A549 (cell line): ENCODE results near the gene LRRC39.

ENCODE experiments used
- EP300 ChIP-seq, 2 experiments: fragments of >200 bp; sonication (Bioruptor Twin); formaldehyde crosslinking; IDR thresholded peaks; 2 replicates in 1 of 2; 3 replicates in 1 of 2; pipeline ENCODE4 v1.6.1; 2016 to 2017
- KDM1A ChIP-seq: fragments of 200-600 bp; sonication (generic); IDR thresholded peaks from 2 replicates; pipeline ENCODE4 v1.6.1; 2016; ENCODE audit warnings: low read depth, mild to moderate bottlenecking
- POLR2A ChIP-seq: IDR thresholded peaks from 2 replicates; pipeline ENCODE4 v1.6.1; 2012; ENCODE audit warnings: mild to moderate bottlenecking, low read length
- RAD21 ChIP-seq, 2 experiments: fragments of >200 bp in 1 of 2; sonication (Bioruptor Twin) in 1 of 2; formaldehyde crosslinking in 1 of 2; IDR thresholded peaks in 1 of 2; conservative IDR thresholded peaks in 1 of 2; 2 replicates in 1 of 2; 3 replicates in 1 of 2; pipeline ENCODE4 v1.6.1; 2012 to 2018; ENCODE audit warnings: inconsistent platforms in 1 of 2
- REST ChIP-seq: fragments of 200-600 bp; sonication (generic); IDR thresholded peaks from 2 replicates; pipeline ENCODE4 v1.6.1; 2016; ENCODE audit warnings: antibody characterized with exemption, mild to moderate bottlenecking, moderate library complexity
- RFX5 ChIP-seq: fragments of 450-650 bp; IDR thresholded peaks from 2 replicates; pipeline ENCODE4 v1.7.1; 2014; ENCODE audit warnings: antibody characterized with exemption, mild to moderate bottlenecking, moderate library complexity
- ZC3H11A ChIP-seq: fragments of 450-650 bp; IDR thresholded peaks from 2 replicates; pipeline ENCODE4 v1.6.1; 2014; ENCODE audit warnings: antibody characterized with exemption, mild to moderate bottlenecking
- TF ChIP-seq, protein P1 (sequence below): fragments of >200 bp; sonication (Bioruptor Twin); formaldehyde crosslinking; IDR thresholded peaks from 3 replicates; pipeline ENCODE4 v1.5.1; 2016

DNA sequence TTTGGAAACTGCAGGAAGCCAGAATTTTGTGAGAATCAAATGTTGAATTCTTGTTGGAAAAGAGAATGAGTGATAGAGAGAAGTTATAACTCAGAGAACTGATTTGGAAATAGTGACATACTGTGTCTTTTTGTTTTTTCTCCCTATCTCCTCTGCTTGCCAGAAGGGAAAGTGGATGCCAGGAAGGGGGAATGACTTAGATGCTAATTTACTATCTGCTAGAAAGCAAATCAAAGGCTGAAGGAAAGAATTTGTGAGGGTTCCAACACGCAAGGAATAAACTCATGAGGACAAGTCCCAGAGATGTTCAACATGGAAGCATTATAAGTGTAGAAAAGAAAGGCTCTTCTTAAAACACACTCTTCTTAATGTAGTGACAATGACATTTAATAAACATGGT, 20.5 kb upstream of the LRRC39 start:
- no peak for TF ChIP-seq RFX5
- TF ChIP-seq, protein P1, sequence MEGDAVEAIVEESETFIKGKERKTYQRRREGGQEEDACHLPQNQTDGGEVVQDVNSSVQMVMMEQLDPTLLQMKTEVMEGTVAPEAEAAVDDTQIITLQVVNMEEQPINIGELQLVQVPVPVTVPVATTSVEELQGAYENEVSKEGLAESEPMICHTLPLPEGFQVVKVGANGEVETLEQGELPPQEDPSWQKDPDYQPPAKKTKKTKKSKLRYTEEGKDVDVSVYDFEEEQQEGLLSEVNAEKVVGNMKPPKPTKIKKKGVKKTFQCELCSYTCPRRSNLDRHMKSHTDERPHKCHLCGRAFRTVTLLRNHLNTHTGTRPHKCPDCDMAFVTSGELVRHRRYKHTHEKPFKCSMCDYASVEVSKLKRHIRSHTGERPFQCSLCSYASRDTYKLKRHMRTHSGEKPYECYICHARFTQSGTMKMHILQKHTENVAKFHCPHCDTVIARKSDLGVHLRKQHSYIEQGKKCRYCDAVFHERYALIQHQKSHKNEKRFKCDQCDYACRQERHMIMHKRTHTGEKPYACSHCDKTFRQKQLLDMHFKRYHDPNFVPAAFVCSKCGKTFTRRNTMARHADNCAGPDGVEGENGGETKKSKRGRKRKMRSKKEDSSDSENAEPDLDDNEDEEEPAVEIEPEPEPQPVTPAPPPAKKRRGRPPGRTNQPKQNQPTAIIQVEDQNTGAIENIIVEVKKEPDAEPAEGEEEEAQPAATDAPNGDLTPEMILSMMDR: no peak
- TF ChIP-seq REST: no peak
- no peak for TF ChIP-seq POLR2A
- no peak for TF ChIP-seq EP300 (IDR thresholded peaks at IDR 0.05)
- no peak for TF ChIP-seq ZC3H11A
- no peak for TF ChIP-seq KDM1A
- no peak for TF ChIP-seq RAD21 (conservative IDR thresholded peaks at IDR 0.05 in 1 of 2, IDR thresholded peaks at IDR 0.05 in 1 of 2)
